Amniotic epithelial cell (primary cell): ENCODE measurements around the gene FBN1.
A peak's percentile ranks its signal among the peaks of the same experiment; 100 is the strongest.

Experiments used
- DNase-seq: peaks from one replicate; pipeline ENCODE4 v3.0.0-alpha.2; 2010; ENCODE audit warnings: low read depth

Gene FBN1

DNA sequence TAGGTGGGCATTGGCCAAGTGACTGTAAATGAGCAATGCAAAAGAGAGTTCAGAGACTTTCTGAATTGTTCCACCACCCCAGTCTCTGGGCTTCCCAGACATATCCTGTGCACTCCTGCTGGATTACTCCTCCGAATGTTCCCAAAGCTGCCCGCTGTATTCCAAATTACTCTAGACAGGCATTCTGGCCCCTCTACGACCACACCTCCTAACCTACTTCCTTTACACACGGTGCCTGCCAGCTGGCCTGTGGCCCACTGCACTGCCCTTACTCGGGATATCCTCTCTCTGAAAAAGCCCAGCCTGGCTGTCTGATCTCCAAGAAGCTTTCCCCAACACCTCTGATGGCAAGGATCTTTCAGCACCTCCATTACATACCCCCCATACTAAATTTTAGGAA is 247.7 kb downstream of the FBN1 start:
- DNase-seq = no peak

DNA sequence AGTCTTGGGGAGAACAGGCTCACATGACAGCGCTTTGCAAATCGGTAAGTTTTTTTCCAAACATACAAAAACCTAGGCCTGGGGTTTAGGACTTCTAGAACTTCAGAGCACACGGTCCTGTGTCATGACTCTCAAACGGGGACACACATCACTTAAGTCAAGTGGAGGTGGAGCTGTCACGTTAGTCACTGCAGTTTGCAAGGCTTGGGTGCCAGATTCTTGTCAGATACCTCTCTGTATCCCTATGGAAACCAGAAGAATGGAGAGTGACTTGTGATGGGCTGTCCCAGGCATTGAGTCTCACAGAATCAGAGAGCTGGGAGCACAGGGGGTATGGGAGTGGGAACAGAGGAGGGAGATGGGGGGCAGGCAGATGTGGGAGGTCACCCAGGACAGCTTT is 249.5 kb downstream of the FBN1 start:
- no peak for DNase-seq

- peak; percentile 37 for DNase-seq
These were observed 249.9 kb downstream of the FBN1 start for GRCh38 chr15:48395521-48396011.

DNA sequence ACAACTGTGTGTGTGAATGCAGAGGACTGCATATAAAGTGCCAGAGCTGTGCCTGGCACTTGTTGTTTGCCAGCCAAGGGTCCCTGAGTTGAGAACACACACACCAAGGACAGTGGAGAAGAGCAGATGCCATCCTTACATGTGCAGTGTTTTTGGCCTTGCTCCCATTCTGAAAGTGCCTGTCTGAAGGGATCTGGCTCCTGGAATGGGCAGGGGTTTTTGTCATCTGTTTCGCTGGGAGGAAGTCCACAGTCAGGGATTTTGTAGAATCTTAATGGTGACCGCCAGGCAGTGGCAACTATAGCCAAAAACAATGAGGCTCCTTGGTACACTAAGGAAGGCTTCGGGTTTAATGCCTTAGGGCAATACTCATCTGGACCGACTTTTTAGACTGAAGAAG is 250.5 kb downstream of the FBN1 start:
- DNase-seq = no peak

GRCh38 chr15:48393645-48394506 is 251.6 kb downstream of the FBN1 start:
- no peak for DNase-seq

- peak; percentile 43 for DNase-seq
These were observed 253.2 kb downstream of the FBN1 start for GRCh38 chr15:48392356-48392755.

- no peak for DNase-seq
These were observed 253.6 kb downstream of the FBN1 start for GRCh38 chr15:48391950-48392349.

- DNase-seq = no peak
These were observed 255.8 kb downstream of the FBN1 start for GRCh38 chr15:48389691-48390143.

- DNase-seq = no peak
These were observed 256.6 kb downstream of the FBN1 start for GRCh38 chr15:48388910-48389309.

DNA sequence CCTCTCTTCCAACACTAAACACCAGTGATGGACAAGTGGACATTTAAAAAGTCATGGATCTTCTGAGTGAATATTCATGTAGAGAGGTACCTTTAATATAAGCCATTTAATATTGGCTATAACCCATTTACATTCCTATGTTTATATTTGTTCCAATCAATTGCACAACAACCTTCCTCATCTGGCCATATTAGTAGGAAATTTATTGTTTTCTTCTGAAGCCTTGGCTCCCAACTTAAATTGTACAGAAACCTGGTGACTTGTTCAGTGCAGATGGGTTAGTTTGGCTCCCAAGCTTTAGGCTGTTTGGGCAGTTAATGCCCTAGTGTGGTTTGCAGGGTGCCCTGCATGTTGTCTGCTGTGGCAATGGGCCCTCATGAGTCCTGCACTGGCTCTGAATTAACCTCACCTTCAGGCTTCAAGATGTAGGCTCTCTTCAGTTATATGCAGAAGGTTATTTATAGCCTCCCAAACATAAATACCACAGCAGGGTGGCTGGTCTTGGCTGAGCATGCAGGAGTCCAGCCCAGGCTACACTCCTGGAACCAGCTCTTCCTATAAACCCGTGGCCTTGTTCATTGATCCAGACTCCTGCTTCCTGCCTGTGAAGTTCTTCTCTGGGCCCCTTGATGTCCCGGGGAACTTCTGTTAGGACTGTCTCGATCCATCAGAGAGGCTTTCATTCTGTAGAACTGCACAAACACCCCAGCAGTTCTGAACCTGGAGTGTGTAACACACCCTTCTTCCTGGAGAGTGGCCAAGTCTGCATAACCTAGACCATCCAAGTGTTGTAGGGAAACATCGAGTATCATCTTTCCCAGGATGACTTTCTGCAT is 257.3 kb downstream of the FBN1 start:
- no peak for DNase-seq

DNA sequence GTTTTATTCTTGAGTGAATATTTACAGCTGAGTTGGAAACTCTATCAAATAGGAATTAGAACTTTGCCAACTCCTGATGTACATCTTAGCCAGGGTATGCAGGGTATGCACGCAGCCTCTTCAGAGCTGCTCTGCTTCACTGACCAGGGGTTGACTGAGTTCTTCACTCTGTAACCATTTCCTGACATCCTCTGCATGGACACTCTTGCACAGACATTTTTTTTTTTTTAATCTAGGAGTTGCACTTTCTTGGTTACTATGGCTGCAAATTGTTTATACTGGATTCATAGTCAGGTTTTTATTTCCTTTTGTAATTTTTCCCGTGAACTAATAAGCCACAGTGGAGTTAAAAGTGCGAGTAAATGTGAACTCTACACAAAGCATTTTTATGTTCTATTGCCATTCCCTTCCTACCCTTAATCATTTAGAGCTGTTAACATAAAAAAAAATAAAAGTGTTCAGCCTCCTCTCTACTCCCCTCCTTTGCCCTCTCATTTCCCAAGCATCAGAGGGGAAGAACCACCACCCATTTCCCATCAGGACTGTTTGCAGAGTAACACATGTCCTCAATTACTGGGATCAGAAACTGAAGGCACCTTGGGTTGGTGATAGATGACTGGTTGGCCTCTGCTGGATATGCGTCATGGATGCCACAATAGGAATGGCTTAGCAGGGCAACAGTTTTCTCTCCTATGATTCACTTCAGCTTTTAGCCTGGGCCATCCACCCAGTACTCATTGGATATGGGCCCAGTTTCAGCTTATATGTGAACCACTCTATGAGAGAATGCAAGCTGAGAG is 260.3 kb downstream of the FBN1 start:
- peak; percentile 40 for DNase-seq

DNA sequence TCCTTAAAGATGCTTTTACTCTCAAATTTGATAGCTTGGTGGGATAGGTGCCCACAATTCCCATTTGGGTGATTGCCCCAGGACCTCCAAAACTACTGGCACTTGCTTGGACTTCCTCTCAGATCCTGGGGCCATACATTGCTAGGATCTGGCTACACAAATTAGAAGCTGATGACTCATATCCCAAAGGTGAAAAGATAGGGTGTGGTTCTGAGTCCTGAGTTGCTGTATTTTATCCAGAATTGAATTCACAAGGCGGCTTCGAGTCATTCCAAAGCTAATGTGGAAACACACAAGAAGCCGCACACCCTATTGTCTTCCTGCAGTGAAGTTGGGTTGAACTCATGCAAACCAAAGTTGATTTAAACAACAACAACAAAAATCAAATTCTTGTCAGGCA is 260.9 kb downstream of the FBN1 start:
- no peak for DNase-seq

GRCh38 chr15:48383031-48383430 is 262.5 kb downstream of the FBN1 start:
- DNase-seq = no peak

- DNase-seq = no peak
These were observed 263.6 kb downstream of the FBN1 start for GRCh38 chr15:48381861-48382260.

DNA sequence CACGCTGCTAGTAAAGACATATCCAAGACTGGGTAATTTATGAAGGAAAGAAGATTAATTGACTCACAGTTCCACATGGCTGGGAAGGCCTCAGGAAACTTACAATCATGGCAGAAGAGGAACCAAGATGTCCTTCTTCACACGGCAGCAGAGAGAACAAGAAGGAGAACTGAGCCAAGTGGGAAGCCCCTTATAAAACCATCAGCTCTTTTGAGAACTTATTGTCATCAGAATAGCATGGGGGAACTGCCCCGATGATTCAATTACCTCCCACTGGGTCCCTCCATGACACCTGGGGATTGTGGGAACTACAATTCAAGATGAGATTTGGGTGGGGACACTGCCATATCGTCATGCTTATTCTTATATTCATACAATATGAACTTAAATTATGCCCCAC is 265.3 kb downstream of the FBN1 start:
- no peak for DNase-seq

DNA sequence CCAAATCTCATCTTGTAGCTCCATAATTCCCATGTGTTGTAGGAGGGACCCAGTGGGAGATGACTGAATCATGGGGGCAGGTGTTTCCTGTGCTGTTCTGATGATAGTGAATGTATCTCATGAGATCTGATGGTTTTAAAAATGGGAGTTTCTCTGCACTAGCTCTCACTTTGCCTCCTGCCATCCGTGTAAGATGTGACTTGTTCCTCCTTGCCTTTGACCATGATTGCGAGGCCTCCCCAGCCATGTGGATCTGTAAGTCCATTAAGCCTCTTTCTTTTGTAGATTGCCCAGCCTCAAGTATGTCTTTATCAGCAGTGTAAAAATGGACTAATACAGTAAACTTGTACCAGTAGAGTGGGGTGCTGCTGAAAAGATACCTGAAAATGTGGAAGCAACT is 269.7 kb downstream of the FBN1 start:
- DNase-seq = no peak

DNA sequence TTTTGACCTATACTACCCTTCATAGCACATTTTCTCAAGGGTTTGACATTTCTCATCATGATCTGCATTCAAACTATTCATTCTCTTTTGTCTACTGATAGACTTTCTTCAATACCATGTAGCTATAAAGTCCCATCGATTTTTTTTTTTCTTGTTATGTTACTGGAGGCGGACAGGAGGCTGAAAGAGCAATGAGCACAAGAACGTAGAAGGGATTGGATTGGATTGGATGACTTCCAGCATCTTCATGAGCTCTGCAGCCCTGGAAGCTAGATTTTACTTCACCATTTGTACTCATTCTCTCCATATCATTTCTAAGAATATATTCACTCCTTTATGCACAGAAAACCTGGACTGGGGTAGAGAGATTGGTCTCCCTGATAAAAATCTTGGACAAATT is 271.0 kb downstream of the FBN1 start:
- peak; percentile 47 for DNase-seq

- DNase-seq = peak; percentile 96
These were observed 271.6 kb downstream of the FBN1 start for GRCh38 chr15:48373821-48374451.

GRCh38 chr15:48371961-48372360 is 273.5 kb downstream of the FBN1 start:
- peak; percentile 20 for DNase-seq

DNA sequence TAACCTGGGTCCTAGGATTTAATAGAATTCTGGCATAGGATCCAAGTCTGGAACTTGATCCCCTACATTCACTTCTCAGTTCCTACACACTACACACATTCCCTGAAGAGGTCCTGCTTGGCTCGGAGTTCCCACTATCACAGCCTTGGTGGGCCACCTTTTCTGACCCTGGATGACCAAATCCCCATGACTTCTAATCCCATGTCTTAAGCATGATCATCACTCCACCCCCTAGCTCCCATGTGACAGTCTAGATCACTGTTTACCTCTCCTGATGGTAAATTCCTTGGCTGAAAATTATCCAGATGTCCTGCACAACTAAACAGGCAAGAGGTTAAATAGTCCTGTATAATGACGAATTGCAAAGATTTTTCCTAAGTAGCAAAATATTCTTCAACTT is 274.0 kb downstream of the FBN1 start:
- no peak for DNase-seq

- DNase-seq = peak; percentile 91
These were observed 275.0 kb downstream of the FBN1 start for GRCh38 chr15:48370460-48370859.

DNA sequence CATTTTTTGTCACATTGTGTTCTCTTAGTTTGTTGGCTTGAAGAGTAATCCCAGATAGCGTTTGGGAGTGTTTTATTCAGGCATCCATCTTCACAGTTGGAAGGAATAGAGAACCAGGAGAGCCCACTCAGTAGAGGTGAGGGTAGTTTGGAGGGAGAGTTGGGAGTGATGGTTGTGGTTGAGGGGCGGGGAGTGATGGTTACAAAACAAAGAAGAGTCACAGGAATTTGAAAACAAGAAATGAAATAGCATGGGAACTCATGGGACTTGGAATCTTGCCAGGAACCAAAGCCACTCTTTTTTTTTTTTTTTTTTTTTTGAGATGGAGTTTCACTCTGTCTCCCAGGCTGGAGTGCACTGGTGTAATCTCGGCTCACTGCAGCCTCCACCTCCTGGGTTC is 278.0 kb downstream of the FBN1 start:
- peak; percentile 78 for DNase-seq
